Heart right ventricle (tissue), 16 donors: ENCODE results near the gene LIN7B. TPM values are rescaled to one million over a fixed set of nuclear protein-coding genes. Genes with fewer than 3 reads are reported as not detected.
"Not testable (repeated sequence)": the region's sequence is repeated elsewhere in the genome, so short reads cannot be mapped to it uniquely, and the experiment has no call there.

ENCODE experiments used
- ATAC-seq, 8 donors: fragments of 200-7000 bp; cut with Tn5 transposase; one replicate each; pipeline ENCODE4 v1.9.1; 2020; ENCODE audit warnings: mild to moderate bottlenecking in 8 of 8, moderate library complexity in 8 of 8, moderate number of reproducible peaks in 1 of 8
- DNase-seq, 2 donors: peaks; one replicate each; pipeline ENCODE4 v3.0.0-alpha.2; 2020
- H3K27ac ChIP-seq, 10 donors: fragments of 200-600 bp; sonication (generic) in 2 of 10; one replicate each; pipeline versions ENCODE4 v1.5.0 to v1.8.0; 2020 to 2022; ENCODE audit warnings: mild to moderate bottlenecking in 3 of 10
- H3K27me3 ChIP-seq, 7 donors: fragments of 200-600 bp; one replicate each; pipeline ENCODE4 v1.8.0; 2021 to 2022; ENCODE audit warnings: mild to moderate bottlenecking in 2 of 7
- H3K36me3 ChIP-seq, 9 donors: fragments of 200-600 bp; sonication (generic) in 1 of 9; one replicate each; pipeline versions ENCODE4 v1.5.0 to v1.8.0; 2020 to 2022; ENCODE audit warnings: mild to moderate bottlenecking in 2 of 9
- H3K4me1 ChIP-seq, 9 donors: fragments of 200-600 bp; sonication (generic) in 1 of 9; one replicate each; pipeline versions ENCODE4 v1.5.0 to v1.8.0; 2020 to 2022; ENCODE audit warnings: mild to moderate bottlenecking in 4 of 9
- H3K4me3 ChIP-seq, 10 donors: fragments of 200-600 bp; sonication (generic) in 2 of 10; one replicate each; pipeline versions ENCODE4 v1.5.0 to v1.8.0; 2020 to 2022; ENCODE audit warnings: mild to moderate bottlenecking in 7 of 10, moderate library complexity in 2 of 10
- H3K9me3 ChIP-seq, 11 donors: fragments of 200-600 bp in 10 of 11; sonication (generic) in 2 of 11; one replicate each; pipeline versions ENCODE4 v1.5.0 to v1.8.0; 2013 to 2022; ENCODE audit warnings: mild to moderate bottlenecking in 2 of 11, control low read depth in 1 of 11, moderate library complexity in 1 of 11
- CTCF ChIP-seq, 9 donors: fragments of 200-600 bp; sonication (generic) in 2 of 9; IDR thresholded peaks; one replicate each; pipeline versions ENCODE4 v1.5.0 to v1.8.0; 2021 to 2022; ENCODE audit warnings: antibody characterized with exemption in 9 of 9, mild to moderate bottlenecking in 5 of 9, moderate library complexity in 1 of 9
- WGBS, 2 donors: extraction: QIAGEN DNeasy Blood & Tissue Kit; methylation state at CpG; one replicate each; pipeline ENCODE4 v1.1.7; 2013; ENCODE audit warnings: inconsistent platforms in 1 of 2; 5-methylcytosine and 5-hydroxymethylcytosine counted together
- intact Hi-C, 10 donors: fragments of 100-400 bp; cut with DNase I; formaldehyde crosslinking; loops; one replicate each; pipeline versions ENCODE4 v1.11.1 to v1.14.2; 2022
- polyA plus RNA-seq, 2 donors: library from polyadenylated mRNA; stranded (reverse); fragments of 200-250 nt; gene quantifications; one replicate each; pipeline ENCODE4 v1.2.3, GENCODE V29; 2013
- total RNA-seq, 10 donors: library from RNA; stranded (reverse); fragmentation: NEBNext Ultra II Directional in 3 of 10; extraction: Animal tissue kit (Norgen Biotek cat#: 25700) in 3 of 10; gene quantifications; one replicate each; pipeline versions ENCODE4 v1.2.1 to v1.2.4, GENCODE V29; 2021 to 2023
- donor health status: Arrhythmogenic right ventricular cardiomyopathy.
- donor health status: ischemic (EF 13 %, LVEDD 7.1; RV severe dilation, severe dysfunction).
- donor health status: healthy with polysubstance abuse.
- donor health status: DM: no; HTN: yes; CAD: no.
- donor health status: DM: no; HTN: no; CAD: no.
- donor health status: ischemic (EF 25% LVEDD 6.9; RV normal size, moderate dysfunction).
- donor health status: ischemic (EF 25% LVEDD 5.7; RV mildly dilated, moderate dysfunction).
- donor health status: healthy.
- donor health status: DM: yes; HTN: yes; CAD: no.
- donor health status: Ischemic cardiomyopathy.
- donor health status: ischemic (EF 35%, LVEDD 5.7; RV mildly dilated, moderate dysfunction).
- donor health status: nonischemic (EF 11% LVEDD 7.7; RV severe dilation, severe dysfunction).
- donor health status: DM: yes; HTN: yes; CAD: no.
- donor health status: PGD.
- donor health status: ischemic (EF 29% LVEDD 5.4; RV normal size, mild dysfunction).
- donor health status: nonischemic (EF 23%, LVEDD 6.1; RV moderate dilation, normal function).

The LIN7B gene
- total and polyA plus RNA-seq, 12 donors: 17.6 to 38.5 (median 23.5) TPM

GRCh38 chr19:49120325-49120683, 6.1 kb downstream of the LIN7B start:
- no peak overlapping the region for H3K27ac ChIP-seq
- ATAC-seq (no peak), DNase-seq (no peak)
- H3K4me3 ChIP-seq: peak overlapping the region in 7 of 10 donors; percentile 41 to 85 (median 67)
- TF ChIP-seq CTCF (IDR thresholded peaks at IDR 0.05): no peak
- peaks cover 0 to 19% (median 0%) of the 10 kb centered on the region in 7 donors for H3K27me3 ChIP-seq
- intact Hi-C loops: no loop called here
- 11 to 12% methylated on average over 16 of the region's 16 CpGs for WGBS, 2 donors
- H3K36me3 ChIP-seq: no peaks in the 10 kb centered on the region
- no peaks in the 10 kb centered on the region for H3K9me3 ChIP-seq
- H3K4me1 ChIP-seq: peaks cover 11 to 39% (median 24%) of the 10 kb centered on the region in 9 donors

GRCh38 chr19:49120868-49121267, 6.7 kb downstream of the LIN7B start:
- peaks cover 0 to 19% (median 0%) of the 10 kb centered on the region in 7 donors for H3K27me3 ChIP-seq
- no peaks in the 10 kb centered on the region for H3K36me3 ChIP-seq
- no peak for DNase-seq
- TF ChIP-seq CTCF (IDR thresholded peaks at IDR 0.05): no peak
- H3K4me1 ChIP-seq: peaks cover 11 to 34% (median 24%) of the 10 kb centered on the region in 9 donors
- no peak for ATAC-seq
- H3K4me3 ChIP-seq: no peak overlapping the region
- 92 to 98% methylated on average over 2 of the region's 2 CpGs for WGBS, 2 donors
- no peak overlapping the region for H3K27ac ChIP-seq
- intact Hi-C loops: no loop called here
- H3K9me3 ChIP-seq: no peaks in the 10 kb centered on the region

- intact Hi-C loops, ATAC-seq, DNase-seq, H3K27ac ChIP-seq, H3K4me3 ChIP-seq, H3K9me3 ChIP-seq, H3K36me3 ChIP-seq: not testable (repeated sequence)
- 76 to 79% methylated on average over 10 of the region's 10 CpGs for WGBS, 2 donors
- peaks cover 11 to 32% (median 24%) of the 10 kb centered on the region in 9 donors for H3K4me1 ChIP-seq
- H3K27me3 ChIP-seq: peaks cover 0 to 19% (median 0%) of the 10 kb centered on the region in 7 donors
These were observed 7.7 kb downstream of the LIN7B start for GRCh38 chr19:49121841-49122240.

GRCh38 chr19:49123285-49123684, 9.1 kb downstream of the LIN7B start:
- DNase-seq, H3K9me3 ChIP-seq, H3K36me3 ChIP-seq, intact Hi-C loops, H3K27ac ChIP-seq, ATAC-seq, H3K4me3 ChIP-seq: not testable (repeated sequence)
- Histone ChIP-seq H3K4me1 (peaks cover 3 to 28% (median 19%) of the 10 kb centered on the region in 9 donors), H3K27me3 (peaks cover 0 to 19% (median 0%) of the 10 kb centered on the region in 7 donors)
- 91 to 96% methylated on average over 11 of the region's 11 CpGs for WGBS, 2 donors

GRCh38 chr19:49125025-49125731, 11.0 kb downstream of the LIN7B start:
- TF ChIP-seq CTCF (IDR thresholded peaks at IDR 0.05): no peak
- peak in 1 of 2 donors; percentile 35 for DNase-seq
- Histone ChIP-seq H3K27ac (no peak overlapping the region), H3K4me3 (no peak overlapping the region), H3K27me3 (peaks cover 0 to 9% (median 0%) of the 10 kb centered on the region in 7 donors), H3K36me3 (no peaks in the 10 kb centered on the region), H3K4me1 (peaks cover 0 to 23% (median 11%) of the 10 kb centered on the region in 9 donors), H3K9me3 (no peaks in the 10 kb centered on the region)
- intact Hi-C loops: no loop called here
- 37 to 44% methylated on average over 23 of the region's 23 CpGs for WGBS, 2 donors
- ATAC-seq: no peak
